HepG2 (cell line): ENCODE data around the gene GRK6. TPM values are rescaled to one million over a fixed set of nuclear protein-coding genes. Genes with fewer than 3 reads are reported as not detected.

ENCODE experiments used
- ARHGAP35 ChIP-seq: sonication (generic); formaldehyde crosslinking; IDR thresholded peaks from 2 replicates; pipeline ENCODE4 v1.9.0; 2022; ENCODE audit warnings: mild to moderate bottlenecking, inconsistent platforms, moderate library complexity, missing genetic modification reagents, borderline replicate concordance
- EP300 ChIP-seq, 3 experiments: sonication (generic) in 1 of 3; formaldehyde crosslinking in 1 of 3; IDR thresholded peaks; 2 replicates each; pipeline versions ENCODE4 v1.5.1 to v1.6.1; 2011 to 2020; ENCODE audit warnings: low read depth in 2 of 3, low read length in 2 of 3, borderline replicate concordance in 1 of 3, improper control_type of control experiment in 1 of 3, mild to moderate bottlenecking in 1 of 3, missing genetic modification reagents in 1 of 3, moderate library complexity in 1 of 3
- GATA4 ChIP-seq: sonication (generic); IDR thresholded peaks from 2 replicates; pipeline ENCODE4 v1.6.1; 2016; ENCODE audit warnings: antibody characterized with exemption, low read depth, borderline replicate concordance
- HNF4G ChIP-seq, 2 experiments: sonication (generic) in 1 of 2; formaldehyde crosslinking in 1 of 2; IDR thresholded peaks; 2 replicates each; pipeline versions ENCODE4 v1.4.0 to v1.6.1; 2011 to 2020; ENCODE audit warnings: borderline replicate concordance in 2 of 2, low read depth in 2 of 2, mild to moderate bottlenecking in 2 of 2, low read length in 1 of 2, missing genetic modification reagents in 1 of 2, moderate library complexity in 1 of 2
- KLF16 ChIP-seq, 2 experiments: sonication (generic) in 1 of 2; formaldehyde crosslinking in 1 of 2; IDR thresholded peaks; 2 replicates each; pipeline versions ENCODE4 v1.6.1 to v1.8.0; 2016 to 2023; ENCODE audit warnings: missing genetic modification reagents in 2 of 2, missing compliant biosample characterization in 1 of 2
- MIER2 ChIP-seq: IDR thresholded peaks from 2 replicates; pipeline ENCODE4 v1.6.1; 2016; ENCODE audit warnings: missing biosample characterization, missing genetic modification reagents
- NONO ChIP-seq, 2 experiments: fragments of 450-650 bp in 1 of 2; sonication (generic) in 1 of 2; formaldehyde crosslinking in 1 of 2; IDR thresholded peaks in 1 of 2; conservative IDR thresholded peaks in 1 of 2; 2 replicates each; pipeline versions ENCODE4 v1.6.1 to v1.8.0; 2017 to 2022; ENCODE audit warnings: mild to moderate bottlenecking in 1 of 2, missing genetic modification reagents in 1 of 2, moderate library complexity in 1 of 2
- PPARG ChIP-seq: conservative IDR thresholded peaks from 2 replicates; pipeline ENCODE4 v1.6.1; 2016; ENCODE audit warnings: missing biosample characterization, missing genetic modification reagents
- RBM22 ChIP-seq: fragments of 200-400 bp; formaldehyde crosslinking; optimal IDR thresholded peaks from 2 replicates; pipeline ENCODE3; 2017; ENCODE audit warnings: mild to moderate bottlenecking, low read length, moderate library complexity
- ZFP62 ChIP-seq: sonication (generic); formaldehyde crosslinking; IDR thresholded peaks from 2 replicates; pipeline ENCODE4 v1.4.0; 2020; ENCODE audit warnings: missing genetic modification reagents
- ZNF263 ChIP-seq: sonication (generic); formaldehyde crosslinking; IDR thresholded peaks from 2 replicates; pipeline ENCODE4 v1.4.0; 2020; ENCODE audit warnings: missing genetic modification reagents
- ZNF296 ChIP-seq: sonication (generic); formaldehyde crosslinking; conservative IDR thresholded peaks from 2 replicates; pipeline ENCODE4 v1.5.0; 2020; ENCODE audit warnings: mild to moderate bottlenecking, missing genetic modification reagents
- ZNF510 ChIP-seq: sonication (generic); formaldehyde crosslinking; IDR thresholded peaks from 2 replicates; pipeline ENCODE4 v1.4.0; 2020; ENCODE audit warnings: low read depth, mild to moderate bottlenecking, missing genetic modification reagents
- ZNF512B ChIP-seq: sonication (generic); formaldehyde crosslinking; IDR thresholded peaks from 2 replicates; pipeline ENCODE4 v1.5.1; 2020; ENCODE audit warnings: missing genetic modification reagents, mild to moderate bottlenecking, borderline replicate concordance
- ZNF558 ChIP-seq: sonication (generic); formaldehyde crosslinking; IDR thresholded peaks from 2 replicates; pipeline ENCODE4 v1.9.0; 2022; ENCODE audit warnings: mild to moderate bottlenecking, missing genetic modification reagents, borderline replicate concordance
- ZNF576 ChIP-seq: sonication (generic); formaldehyde crosslinking; IDR thresholded peaks from 2 replicates; pipeline ENCODE4 v1.4.0; 2020; ENCODE audit warnings: mild to moderate bottlenecking, missing genetic modification reagents
- ZNF775 ChIP-seq: sonication (generic); formaldehyde crosslinking; IDR thresholded peaks from 2 replicates; pipeline ENCODE4 v1.4.0; 2020; ENCODE audit warnings: missing genetic modification reagents, mild to moderate bottlenecking, moderate library complexity, borderline replicate concordance
- ZNF841 ChIP-seq: sonication (generic); formaldehyde crosslinking; IDR thresholded peaks from 2 replicates; pipeline ENCODE4 v1.8.1; 2023; ENCODE audit warnings: missing genetic modification reagents, borderline replicate concordance
- polyA plus RNA-seq, 8 experiments: library from polyadenylated mRNA; depleted of rRNA in 3 of 8; stranded (reverse) in 7 of 8; unstranded in 1 of 8; fragments of >200 nt; fragmentation: Illumina TruSeq in 4 of 8; extraction: Trizol in 4 of 8; gene quantifications; 2 replicates each; pipeline versions ENCODE4 v1.2.1 to v1.2.3, GENCODE V29; 2011 to 2016; ENCODE audit warnings: low read depth in 4 of 8, missing spikeins in 1 of 8, mixed read lengths in 1 of 8; ENCODE audit not compliant: insufficient read depth in 1 of 8
- total RNA-seq, 5 experiments: library from RNA; depleted of rRNA; stranded (reverse); fragments of >200 nt; fragmentation: Illumina TruSeq; extraction: Trizol; gene quantifications; 2 replicates each; pipeline ENCODE4 v1.2.3, GENCODE V29; 2016; ENCODE audit warnings: low read depth in 1 of 5
- TF ChIP-seq, protein P1 (sequence below): IDR thresholded peaks from 2 replicates; pipeline ENCODE4 v1.6.1; 2016; ENCODE audit warnings: missing compliant biosample characterization, missing genetic modification reagents, borderline replicate concordance
- TF ChIP-seq, protein P2 (sequence below): sonication (generic); formaldehyde crosslinking; IDR thresholded peaks from 2 replicates; pipeline ENCODE4 v1.5.0; 2020; ENCODE audit warnings: missing genetic modification reagents, mild to moderate bottlenecking, borderline replicate concordance
- TF ChIP-seq, protein P3 (sequence below): sonication (generic); formaldehyde crosslinking; IDR thresholded peaks from 2 replicates; pipeline ENCODE4 v1.5.0; 2020; ENCODE audit warnings: missing genetic modification reagents

The GRK6 gene
- total and polyA plus RNA-seq, 2 of the 13 experiments (the other 11 are each of a cell fraction or from before 2014, with no cell fraction given): 13.2 to 19.9 TPM

DNA sequence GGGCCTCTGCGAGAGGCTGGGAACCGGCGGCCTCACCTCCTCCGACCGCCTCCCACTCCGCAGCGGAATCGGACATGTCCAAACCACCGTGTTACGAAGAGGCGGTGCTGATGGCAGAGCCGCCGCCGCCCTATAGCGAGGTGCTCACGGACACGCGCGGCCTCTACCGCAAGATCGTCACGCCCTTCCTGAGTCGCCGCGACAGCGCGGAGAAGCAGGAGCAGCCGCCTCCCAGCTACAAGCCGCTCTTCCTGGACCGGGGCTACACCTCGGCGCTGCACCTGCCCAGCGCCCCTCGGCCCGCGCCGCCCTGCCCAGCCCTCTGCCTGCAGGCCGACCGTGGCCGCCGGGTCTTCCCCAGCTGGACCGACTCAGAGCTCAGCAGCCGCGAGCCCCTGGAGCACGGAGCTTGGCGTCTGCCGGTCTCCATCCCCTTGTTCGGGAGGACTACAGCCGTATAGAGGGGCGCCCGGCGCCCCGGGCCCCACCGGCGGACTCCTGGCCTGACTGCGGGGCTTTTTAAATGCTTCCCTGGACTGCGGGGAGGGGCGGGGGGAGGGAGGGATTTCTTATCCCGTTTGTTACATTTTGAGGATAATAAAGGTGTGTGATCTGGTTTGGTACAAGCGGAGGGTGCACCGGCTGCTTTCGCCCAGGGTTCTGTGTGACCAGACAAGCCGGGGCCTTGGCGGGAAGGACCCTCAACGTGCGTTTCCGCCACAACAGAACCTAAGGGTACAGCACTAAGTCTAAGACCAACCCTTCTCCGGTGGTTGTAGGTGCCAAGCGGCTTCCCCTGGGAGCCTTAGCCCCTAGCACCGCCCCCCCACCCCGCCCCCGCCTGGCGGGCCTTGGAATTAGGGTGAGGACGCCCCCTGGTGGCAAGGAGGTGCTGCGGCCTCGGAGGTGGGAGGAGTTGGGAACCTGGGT, 29.4 kb downstream of the GRK6 start (continued):
- TF ChIP-seq KLF16 (CRISPR knock-in tag; IDR thresholded peaks at IDR 0.05) (no peak; a peak in 1 of 4 replicates), HNF4G (IDR thresholded peaks at IDR 0.05; ENCODE audit: borderline replicate concordance, low read depth, low read length) (no peak), HNF4G (CRISPR knock-in tag; IDR thresholded peaks at IDR 0.05; ENCODE audit: borderline replicate concordance, low read depth) (no peak), ZNF296 (CRISPR knock-in tag) (no peak), ZFP62 (no peak), PPARG (CRISPR knock-in tag) (no peak), ZNF841 (CRISPR knock-in tag) (no peak), ZNF510 (no peak), EP300 (IDR thresholded peaks at IDR 0.05; ENCODE audit: low read depth in 2 of 2, low read length in 2 of 2) (no peak), EP300 (CRISPR knock-in tag; IDR thresholded peaks at IDR 0.05; ENCODE audit: borderline replicate concordance) (no peak), ZNF558 (CRISPR knock-in tag) (no peak), NONO (IDR thresholded peaks at IDR 0.05) (no peak), NONO (CRISPR knock-in tag; conservative IDR thresholded peaks at IDR 0.05) (peak; percentile 30; the same call in 1 of the 2 replicates), ZNF775 (CRISPR knock-in tag) (no peak), GATA4 (no peak), ZNF512B (CRISPR knock-in tag) (no peak), MIER2 (no peak), ZNF263 (peak; percentile 70; the same call in 1 of the 2 replicates), ZNF576 (CRISPR knock-in tag) (no peak; the same call in 1 of the 2 replicates), RBM22 (no peak), ARHGAP35 (CRISPR knock-in tag) (no peak)
- TF ChIP-seq, protein P1, sequence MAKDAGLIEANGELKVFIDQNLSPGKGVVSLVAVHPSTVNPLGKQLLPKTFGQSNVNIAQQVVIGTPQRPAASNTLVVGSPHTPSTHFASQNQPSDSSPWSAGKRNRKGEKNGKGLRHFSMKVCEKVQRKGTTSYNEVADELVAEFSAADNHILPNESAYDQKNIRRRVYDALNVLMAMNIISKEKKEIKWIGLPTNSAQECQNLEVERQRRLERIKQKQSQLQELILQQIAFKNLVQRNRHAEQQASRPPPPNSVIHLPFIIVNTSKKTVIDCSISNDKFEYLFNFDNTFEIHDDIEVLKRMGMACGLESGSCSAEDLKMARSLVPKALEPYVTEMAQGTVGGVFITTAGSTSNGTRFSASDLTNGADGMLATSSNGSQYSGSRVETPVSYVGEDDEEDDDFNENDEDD (CRISPR knock-in tag): no peak
- TF ChIP-seq, protein P2, sequence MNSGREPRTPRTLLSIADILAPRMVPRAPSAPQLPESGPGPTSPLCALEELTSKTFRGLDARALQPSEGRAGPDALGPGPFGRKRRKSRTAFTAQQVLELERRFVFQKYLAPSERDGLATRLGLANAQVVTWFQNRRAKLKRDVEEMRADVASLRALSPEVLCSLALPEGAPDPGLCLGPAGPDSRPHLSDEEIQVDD: no peak
- TF ChIP-seq, protein P3, sequence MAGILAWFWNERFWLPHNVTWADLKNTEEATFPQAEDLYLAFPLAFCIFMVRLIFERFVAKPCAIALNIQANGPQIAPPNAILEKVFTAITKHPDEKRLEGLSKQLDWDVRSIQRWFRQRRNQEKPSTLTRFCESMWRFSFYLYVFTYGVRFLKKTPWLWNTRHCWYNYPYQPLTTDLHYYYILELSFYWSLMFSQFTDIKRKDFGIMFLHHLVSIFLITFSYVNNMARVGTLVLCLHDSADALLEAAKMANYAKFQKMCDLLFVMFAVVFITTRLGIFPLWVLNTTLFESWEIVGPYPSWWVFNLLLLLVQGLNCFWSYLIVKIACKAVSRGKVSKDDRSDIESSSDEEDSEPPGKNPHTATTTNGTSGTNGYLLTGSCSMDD (CRISPR knock-in tag): no peak
